Measurements from ENCODE around the gene TRIM32. TPM values are rescaled to one million over a fixed set of nuclear protein-coding genes. Genes with fewer than 3 reads are reported as not detected.

The TRIM32 gene
- total and polyA plus RNA-seq, 2 of the 13 experiments (the other 11 are each of a cell fraction or from before 2014, with no cell fraction given) = 6.5 to 7.7 TPM

DNA sequence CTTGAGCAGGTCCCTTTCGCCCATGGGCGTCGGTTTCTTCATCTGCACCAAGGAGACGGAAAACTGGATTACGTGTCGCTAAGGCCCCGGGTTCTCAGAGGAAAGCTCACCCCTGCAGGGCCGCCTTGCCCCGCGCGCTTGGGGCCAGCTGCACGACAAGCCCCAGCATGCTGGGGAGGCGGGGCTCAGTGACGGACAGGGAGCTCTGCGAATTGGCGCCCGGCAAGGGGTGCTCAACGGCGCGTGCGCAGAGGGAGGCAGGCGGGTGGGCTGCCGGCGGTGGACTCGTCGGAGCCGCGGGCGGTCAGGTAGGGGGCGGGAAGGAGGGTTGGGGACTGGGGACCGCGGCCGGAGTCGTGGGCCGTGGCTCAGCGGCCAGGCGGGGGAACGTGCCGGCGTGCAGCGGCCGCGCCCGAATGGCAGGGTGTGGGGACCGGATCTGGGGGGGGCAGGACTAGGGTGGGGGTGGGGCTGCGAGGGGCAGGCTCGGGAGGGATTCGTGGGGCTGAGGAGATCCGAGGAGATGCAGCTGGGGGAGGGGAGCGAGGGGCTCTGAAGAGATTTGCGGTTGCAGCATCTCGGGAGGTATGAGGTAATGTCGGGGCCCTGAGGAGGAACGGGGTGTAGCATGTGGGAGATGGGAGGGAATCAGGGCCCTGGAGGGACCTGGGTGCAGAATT is at the start of gene TRIM32 (continued):
- TF ChIP-seq CBX1 (IDR thresholded peaks at IDR 0.05; ENCODE audit: low read depth) = no peak
- TF ChIP-seq, protein P1, sequence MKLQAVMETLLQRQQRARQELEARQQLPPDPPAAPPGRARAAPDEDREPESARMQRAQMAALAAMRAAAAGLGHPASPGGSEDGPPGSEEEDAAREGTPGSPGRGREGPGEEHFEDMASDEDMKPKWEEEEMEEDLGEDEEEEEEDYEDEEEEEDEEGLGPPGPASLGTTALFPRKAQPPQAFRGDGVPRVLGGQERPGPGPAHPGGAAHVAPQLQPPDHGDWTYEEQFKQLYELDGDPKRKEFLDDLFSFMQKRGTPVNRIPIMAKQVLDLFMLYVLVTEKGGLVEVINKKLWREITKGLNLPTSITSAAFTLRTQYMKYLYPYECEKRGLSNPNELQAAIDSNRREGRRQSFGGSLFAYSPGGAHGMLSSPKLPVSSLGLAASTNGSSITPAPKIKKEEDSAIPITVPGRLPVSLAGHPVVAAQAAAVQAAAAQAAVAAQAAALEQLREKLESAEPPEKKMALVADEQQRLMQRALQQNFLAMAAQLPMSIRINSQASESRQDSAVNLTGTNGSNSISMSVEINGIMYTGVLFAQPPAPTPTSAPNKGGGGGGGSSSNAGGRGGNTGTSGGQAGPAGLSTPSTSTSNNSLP (IDR thresholded peaks at IDR 0.05; ENCODE audit: low read depth, low read length) = no peak
- TF ChIP-seq CBX5 (CRISPR knock-in tag; IDR thresholded peaks at IDR 0.05; ENCODE audit: borderline replicate concordance) = peak; percentile 12; the same call in 1 of the 2 replicates
- TF ChIP-seq ZNF749 (CRISPR knock-in tag; IDR thresholded peaks at IDR 0.05; ENCODE audit: borderline replicate concordance) = no peak
- TF ChIP-seq SMC3 (IDR thresholded peaks at IDR 0.05; ENCODE audit: low read length) = no peak
- peak; percentile 70; the same call in 1 of the 2 replicates for TF ChIP-seq GATA4 (IDR thresholded peaks at IDR 0.05; ENCODE audit: borderline replicate concordance, low read depth)
- TF ChIP-seq, protein P2, sequence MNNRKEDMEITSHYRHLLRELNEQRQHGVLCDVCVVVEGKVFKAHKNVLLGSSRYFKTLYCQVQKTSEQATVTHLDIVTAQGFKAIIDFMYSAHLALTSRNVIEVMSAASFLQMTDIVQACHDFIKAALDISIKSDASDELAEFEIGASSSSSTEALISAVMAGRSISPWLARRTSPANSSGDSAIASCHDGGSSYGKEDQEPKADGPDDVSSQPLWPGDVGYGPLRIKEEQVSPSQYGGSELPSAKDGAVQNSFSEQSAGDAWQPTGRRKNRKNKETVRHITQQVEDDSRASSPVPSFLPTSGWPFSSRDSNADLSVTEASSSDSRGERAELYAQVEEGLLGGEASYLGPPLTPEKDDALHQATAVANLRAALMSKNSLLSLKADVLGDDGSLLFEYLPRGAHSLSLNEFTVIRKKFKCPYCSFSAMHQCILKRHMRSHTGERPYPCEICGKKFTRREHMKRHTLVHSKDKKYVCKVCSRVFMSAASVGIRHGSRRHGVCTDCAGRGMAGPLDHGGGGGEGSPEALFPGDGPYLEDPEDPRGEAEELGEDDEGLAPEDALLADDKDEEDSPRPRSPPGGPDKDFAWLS (CRISPR knock-in tag; IDR thresholded peaks at IDR 0.05; ENCODE audit: borderline replicate concordance) = no peak
- TF ChIP-seq, protein P3, sequence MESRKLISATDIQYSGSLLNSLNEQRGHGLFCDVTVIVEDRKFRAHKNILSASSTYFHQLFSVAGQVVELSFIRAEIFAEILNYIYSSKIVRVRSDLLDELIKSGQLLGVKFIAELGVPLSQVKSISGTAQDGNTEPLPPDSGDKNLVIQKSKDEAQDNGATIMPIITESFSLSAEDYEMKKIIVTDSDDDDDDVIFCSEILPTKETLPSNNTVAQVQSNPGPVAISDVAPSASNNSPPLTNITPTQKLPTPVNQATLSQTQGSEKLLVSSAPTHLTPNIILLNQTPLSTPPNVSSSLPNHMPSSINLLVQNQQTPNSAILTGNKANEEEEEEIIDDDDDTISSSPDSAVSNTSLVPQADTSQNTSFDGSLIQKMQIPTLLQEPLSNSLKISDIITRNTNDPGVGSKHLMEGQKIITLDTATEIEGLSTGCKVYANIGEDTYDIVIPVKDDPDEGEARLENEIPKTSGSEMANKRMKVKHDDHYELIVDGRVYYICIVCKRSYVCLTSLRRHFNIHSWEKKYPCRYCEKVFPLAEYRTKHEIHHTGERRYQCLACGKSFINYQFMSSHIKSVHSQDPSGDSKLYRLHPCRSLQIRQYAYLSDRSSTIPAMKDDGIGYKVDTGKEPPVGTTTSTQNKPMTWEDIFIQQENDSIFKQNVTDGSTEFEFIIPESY (CRISPR knock-in tag; IDR thresholded peaks at IDR 0.05) = no peak
- TF ChIP-seq, protein P4, sequence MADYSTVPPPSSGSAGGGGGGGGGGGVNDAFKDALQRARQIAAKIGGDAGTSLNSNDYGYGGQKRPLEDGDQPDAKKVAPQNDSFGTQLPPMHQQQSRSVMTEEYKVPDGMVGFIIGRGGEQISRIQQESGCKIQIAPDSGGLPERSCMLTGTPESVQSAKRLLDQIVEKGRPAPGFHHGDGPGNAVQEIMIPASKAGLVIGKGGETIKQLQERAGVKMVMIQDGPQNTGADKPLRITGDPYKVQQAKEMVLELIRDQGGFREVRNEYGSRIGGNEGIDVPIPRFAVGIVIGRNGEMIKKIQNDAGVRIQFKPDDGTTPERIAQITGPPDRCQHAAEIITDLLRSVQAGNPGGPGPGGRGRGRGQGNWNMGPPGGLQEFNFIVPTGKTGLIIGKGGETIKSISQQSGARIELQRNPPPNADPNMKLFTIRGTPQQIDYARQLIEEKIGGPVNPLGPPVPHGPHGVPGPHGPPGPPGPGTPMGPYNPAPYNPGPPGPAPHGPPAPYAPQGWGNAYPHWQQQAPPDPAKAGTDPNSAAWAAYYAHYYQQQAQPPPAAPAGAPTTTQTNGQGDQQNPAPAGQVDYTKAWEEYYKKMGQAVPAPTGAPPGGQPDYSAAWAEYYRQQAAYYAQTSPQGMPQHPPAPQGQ (CRISPR knock-in tag; IDR thresholded peaks at IDR 0.05; ENCODE audit: borderline replicate concordance) = no peak
- TF ChIP-seq ZNF607 (CRISPR knock-in tag; IDR thresholded peaks at IDR 0.05; ENCODE audit: borderline replicate concordance) = no peak
- peak; percentile 74; the same call in 1 of the 2 replicates for TF ChIP-seq ZNF772 (CRISPR knock-in tag; IDR thresholded peaks at IDR 0.05)
- no peak for TF ChIP-seq ADNP (CRISPR knock-in tag; IDR thresholded peaks at IDR 0.05)
- TF ChIP-seq ZNF101 (CRISPR knock-in tag; IDR thresholded peaks at IDR 0.05; ENCODE audit: borderline replicate concordance, low read depth) = no peak
- no peak for TF ChIP-seq AHR (CRISPR knock-in tag; IDR thresholded peaks at IDR 0.05)
- TF ChIP-seq, protein P5, sequence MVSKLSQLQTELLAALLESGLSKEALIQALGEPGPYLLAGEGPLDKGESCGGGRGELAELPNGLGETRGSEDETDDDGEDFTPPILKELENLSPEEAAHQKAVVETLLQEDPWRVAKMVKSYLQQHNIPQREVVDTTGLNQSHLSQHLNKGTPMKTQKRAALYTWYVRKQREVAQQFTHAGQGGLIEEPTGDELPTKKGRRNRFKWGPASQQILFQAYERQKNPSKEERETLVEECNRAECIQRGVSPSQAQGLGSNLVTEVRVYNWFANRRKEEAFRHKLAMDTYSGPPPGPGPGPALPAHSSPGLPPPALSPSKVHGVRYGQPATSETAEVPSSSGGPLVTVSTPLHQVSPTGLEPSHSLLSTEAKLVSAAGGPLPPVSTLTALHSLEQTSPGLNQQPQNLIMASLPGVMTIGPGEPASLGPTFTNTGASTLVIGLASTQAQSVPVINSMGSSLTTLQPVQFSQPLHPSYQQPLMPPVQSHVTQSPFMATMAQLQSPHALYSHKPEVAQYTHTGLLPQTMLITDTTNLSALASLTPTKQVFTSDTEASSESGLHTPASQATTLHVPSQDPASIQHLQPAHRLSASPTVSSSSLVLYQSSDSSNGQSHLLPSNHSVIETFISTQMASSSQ (IDR thresholded peaks at IDR 0.05; ENCODE audit: low read depth) = no peak
- TF ChIP-seq, protein P5 (CRISPR knock-in tag; IDR thresholded peaks at IDR 0.05; ENCODE audit: borderline replicate concordance) = no peak
